GM20431 (cell line): ENCODE results near the gene NR1I3.
"Not testable (repeated sequence)": the region's sequence is repeated elsewhere in the genome, so short reads cannot be mapped to it uniquely, and the experiment has no call there.

ENCODE experiments used
- in situ Hi-C: fragments of 300-500 bp; cut with MseI, MboI; formaldehyde crosslinking; loops from one replicate; pipeline ENCODE4 v1.15.0; 2020; ENCODE audit warnings: low sequenced_read_pairs; ENCODE audit not compliant: unreplicated experiment

Gene NR1I3, protein sequence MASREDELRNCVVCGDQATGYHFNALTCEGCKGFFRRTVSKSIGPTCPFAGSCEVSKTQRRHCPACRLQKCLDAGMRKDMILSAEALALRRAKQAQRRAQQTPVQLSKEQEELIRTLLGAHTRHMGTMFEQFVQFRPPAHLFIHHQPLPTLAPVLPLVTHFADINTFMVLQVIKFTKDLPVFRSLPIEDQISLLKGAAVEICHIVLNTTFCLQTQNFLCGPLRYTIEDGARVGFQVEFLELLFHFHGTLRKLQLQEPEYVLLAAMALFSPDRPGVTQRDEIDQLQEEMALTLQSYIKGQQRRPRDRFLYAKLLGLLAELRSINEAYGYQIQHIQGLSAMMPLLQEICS

GRCh38 chr1:161238039-161238473 lies at the start of gene NR1I3:
Gene NR1I3 (minus strand): TSS chr1:161238203. CDS start chr1:161236565, 1,638 bp downstream.
- in situ Hi-C loops: loop anchor here (10.0 kb wide), 1 partner anchor 57 kb away; no protein-coding TSS in a partner anchor

DNA sequence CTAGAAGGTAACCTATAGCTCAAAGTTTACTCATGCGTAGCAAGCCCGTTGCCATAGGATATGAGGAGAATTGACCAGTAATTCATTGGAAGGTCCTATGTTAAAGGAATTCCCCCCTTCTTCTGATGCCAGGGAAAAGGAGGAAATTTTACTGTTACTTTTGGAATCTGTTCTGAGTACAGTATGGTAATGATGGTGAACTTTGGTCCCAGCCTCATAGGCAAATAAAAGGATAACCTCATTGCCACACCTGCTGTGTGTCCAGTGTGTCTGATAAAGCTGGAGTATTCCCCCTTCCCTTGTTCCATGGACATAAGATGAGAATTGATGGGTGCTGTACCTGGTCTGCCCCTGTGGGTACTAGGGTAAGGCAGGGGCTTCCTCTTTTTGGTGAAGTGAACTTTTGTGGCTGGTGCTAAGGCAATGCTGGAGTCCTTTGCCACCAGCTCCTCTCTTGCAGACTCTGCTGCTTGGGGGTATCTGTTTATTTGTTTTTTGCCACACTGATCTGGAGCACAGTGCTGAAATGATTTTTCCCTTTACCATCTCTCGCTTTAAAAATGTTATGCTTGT lies 49.6 kb upstream of the NR1I3 start:
- in situ Hi-C loops: no loop called here

GRCh38 chr1:161285521-161285920 lies 47.5 kb upstream of the NR1I3 start:
- in situ Hi-C loops: no loop called here

- in situ Hi-C loops: no loop called here
Measured at GRCh38 chr1:161285113-161285512, 47.1 kb upstream of the NR1I3 start.

DNA sequence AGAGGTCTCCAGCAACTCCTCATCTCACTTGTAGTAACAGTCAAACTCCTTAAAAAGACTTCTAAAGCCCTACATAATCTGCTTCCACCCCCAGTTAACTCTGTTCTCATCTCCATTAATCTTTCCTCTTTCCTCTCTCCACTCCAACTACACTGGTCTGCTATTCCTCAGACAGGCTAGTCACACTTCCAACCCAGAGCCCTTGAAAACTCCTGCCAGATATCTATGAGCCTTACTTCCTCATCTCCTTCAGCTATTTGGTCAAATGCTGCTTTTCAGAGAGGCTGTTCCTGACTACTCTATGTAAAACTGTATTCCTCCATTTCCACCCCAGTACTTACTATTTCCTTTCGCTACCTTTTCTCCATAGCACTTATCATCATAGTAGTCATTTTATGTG lies 45.0 kb upstream of the NR1I3 start:
- in situ Hi-C loops: no loop called here

DNA sequence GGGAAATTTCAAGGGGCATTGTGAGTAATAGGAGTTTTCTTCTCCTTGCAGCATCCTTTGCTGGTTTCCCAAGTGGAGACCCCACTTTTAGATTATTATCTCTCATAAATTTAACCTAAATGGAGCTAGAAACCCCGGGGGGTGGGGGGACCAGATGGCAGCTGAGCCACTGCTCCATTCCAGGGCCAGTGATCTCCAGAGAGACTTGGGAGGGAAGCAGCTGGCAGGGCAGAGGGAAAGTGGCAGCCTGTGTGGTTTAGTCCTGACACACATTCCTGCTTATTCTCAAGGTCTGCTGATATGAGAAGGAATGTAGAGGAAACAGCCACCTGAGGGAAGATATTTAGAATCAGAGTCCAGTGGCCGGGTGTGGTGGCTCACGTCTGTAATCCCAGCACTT lies 36.9 kb upstream of the NR1I3 start:
- in situ Hi-C loops: no loop called here

DNA sequence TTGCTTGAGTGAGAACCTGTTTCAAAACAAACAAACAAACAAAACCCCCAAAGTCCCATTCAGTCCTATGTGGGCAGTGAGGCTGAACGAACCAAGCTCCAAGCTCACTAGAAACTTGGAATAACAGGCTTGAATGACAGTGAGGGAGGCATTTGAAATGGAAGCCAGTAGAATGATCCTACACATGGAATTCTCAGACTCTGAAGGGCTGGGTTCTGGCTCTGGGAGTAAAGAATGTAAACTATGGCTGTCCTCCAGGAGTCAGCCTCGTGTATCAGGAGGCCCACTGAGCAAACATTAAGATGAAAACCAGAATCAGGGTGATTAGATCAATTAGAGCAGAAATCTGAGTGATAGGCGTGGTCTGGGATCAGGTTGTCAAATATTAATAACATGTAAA lies 35.4 kb upstream of the NR1I3 start:
- in situ Hi-C loops: no loop called here

- in situ Hi-C loops: no loop called here
Measured at GRCh38 chr1:161267321-161267720, 29.3 kb upstream of the NR1I3 start.

DNA sequence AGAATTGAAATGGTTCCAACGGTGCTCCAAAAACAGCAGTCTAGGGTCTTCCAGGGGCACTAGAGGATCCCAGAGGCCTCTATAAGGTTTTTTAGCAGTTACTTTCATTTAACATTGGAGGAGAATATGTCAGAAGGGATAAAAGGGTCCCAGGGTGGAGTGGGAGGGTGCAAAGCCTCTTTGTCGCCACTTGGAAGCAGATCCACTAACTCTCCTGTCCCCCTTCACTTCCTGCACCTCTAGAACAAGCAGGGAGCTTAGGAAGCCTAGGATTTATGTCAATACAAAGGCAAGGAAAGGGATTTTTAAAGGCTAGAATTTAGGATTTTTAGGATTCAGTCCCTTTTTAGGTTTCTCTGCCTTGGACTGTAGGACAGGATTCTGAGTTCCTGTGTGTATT lies 28.8 kb upstream of the NR1I3 start:
- in situ Hi-C loops: no loop called here

DNA sequence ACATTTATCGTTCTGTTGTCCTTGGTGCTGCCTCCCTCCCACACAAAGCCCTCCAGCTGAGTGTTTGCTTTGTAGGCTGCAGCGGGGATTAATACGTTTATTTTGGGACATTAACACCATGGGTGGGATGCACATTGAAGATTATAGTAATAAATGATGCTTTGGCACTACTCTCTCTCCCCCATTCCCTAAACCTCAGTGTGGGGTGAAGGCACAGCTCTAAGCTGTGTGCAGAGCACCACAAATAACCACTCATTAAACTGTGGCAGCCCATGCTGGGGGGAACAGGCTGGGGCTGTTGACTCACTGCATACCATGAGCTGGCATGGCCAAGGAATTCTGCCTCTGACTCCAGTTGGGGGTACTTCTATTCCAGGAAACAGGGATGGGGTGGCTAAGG lies 28.2 kb upstream of the NR1I3 start:
- in situ Hi-C loops: no loop called here

- in situ Hi-C loops: no loop called here
Measured at GRCh38 chr1:161265305-161265704, 27.3 kb upstream of the NR1I3 start.

DNA sequence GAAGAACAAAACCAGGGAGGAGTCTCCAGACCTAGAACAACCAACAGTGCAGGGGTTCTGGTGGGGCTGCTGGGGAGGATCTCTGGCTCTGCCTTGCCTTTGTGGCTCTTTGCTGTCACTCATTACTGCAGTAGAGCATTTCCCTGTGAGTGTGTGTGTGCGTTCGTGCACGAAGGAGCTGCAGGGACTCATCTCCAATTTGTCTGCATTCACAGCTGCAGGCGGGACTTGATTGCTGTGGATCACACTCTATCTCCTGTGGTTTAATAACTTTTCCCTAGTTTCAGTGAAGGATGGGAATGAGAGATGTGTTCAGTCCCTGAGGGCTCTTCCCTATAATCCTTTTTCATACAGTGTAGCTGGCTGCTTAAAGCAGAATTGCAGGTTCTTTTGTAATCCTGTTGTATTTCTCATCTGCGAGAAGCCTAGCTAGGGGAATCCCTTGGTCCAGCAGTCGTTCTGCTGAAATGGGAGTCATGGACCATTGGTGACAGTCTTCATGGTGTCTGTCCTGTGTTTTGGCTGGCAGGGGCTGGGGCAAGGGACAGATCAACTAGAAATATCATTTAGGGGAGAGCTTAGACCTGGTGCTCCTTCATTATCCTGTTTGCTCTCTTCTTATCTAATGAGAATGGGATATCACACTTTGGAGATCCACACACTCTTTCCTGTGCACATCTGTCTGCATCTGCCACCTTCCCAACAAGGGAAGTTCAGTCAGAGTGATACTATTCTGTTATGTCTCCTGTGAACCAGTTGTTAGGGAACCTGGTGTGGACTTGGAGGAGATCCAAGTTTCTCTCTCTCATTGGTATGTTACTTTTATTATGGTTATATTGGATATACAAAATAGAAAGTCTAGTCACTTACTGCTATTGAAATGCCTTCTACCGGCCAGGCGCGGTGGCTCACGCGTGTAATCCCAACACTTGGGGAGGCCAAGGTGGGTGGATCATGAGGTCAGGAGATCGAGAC lies 23.5 kb upstream of the NR1I3 start:
- in situ Hi-C loops: no loop called here

- in situ Hi-C loops: no loop called here
Measured at GRCh38 chr1:161260376-161261260, 22.6 kb upstream of the NR1I3 start.

DNA sequence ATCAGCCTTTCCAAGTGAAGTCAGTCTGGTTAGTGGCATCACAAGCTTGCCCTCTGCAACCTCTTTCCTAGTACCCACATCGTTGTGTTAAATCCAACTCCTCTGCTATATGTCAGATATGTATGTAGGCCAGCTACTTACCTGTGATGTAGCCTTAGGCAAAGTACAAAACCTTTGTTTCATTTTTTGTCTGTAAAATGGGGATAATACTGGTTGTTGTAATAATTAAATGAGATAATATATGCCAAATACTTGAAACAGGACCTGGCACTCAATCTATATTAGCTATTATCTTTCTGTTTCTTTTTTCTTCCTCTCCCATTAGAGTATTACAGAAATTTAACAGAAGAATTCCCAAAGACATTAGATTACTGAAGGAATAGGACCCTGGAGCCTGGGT lies 21.8 kb upstream of the NR1I3 start:
- in situ Hi-C loops: no loop called here

- in situ Hi-C loops: no loop called here
Measured at GRCh38 chr1:161259345-161259702, 21.3 kb upstream of the NR1I3 start.

DNA sequence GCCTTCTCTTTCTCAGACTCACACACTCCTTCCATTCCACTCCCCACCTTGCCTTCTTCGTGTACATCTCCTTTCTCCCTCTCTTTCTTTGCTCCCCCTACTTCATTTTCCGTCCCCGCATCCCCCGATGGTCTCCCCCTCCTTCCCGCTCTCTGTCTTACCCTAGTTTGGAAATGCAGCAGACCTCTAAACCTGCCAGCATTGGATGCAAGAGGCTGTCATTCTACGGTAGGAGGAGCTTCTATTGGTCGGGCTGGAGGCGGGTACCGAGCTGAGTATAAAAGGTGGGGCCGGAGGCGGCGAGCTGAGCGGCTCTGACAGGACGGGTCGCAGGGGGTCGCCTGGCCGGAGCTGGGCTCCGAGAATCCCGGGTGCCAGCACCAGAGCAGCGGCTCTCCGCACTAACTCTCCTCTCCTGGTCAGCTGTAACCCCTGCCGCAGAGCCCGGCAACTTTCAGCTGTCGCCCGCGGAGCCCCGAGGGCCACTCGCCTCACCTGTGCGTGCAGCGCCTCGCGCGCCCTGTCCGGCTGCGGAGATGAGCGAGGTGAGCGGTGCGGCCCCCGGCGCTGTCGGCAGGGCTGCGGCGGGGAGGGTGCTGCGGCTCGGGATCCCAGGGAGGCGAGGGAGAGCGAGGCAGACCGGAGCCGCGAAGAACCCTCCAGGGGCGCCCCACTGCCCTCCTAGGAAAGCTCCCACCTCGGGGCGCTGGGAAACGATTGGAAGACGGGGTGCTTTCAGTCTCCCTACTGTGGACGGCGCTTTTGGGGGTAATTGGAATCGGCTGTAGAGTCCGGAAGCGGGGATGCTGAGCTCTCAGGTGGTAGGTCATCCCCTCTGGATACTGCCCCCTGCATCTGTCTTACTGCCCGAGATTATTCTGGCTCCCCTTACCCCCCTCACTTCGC lies 20.7 kb upstream of the NR1I3 start, which contains the start of gene PCP4L1:
Gene PCP4L1 (plus strand): TSS at position 307 of the 906 bp plus-strand sequence. CDS start 230 bp downstream, at position 537.
- in situ Hi-C loops: no loop called here

GRCh38 chr1:161257109-161257508 lies 19.1 kb upstream of the NR1I3 start:
- in situ Hi-C loops: not testable (repeated sequence)

DNA sequence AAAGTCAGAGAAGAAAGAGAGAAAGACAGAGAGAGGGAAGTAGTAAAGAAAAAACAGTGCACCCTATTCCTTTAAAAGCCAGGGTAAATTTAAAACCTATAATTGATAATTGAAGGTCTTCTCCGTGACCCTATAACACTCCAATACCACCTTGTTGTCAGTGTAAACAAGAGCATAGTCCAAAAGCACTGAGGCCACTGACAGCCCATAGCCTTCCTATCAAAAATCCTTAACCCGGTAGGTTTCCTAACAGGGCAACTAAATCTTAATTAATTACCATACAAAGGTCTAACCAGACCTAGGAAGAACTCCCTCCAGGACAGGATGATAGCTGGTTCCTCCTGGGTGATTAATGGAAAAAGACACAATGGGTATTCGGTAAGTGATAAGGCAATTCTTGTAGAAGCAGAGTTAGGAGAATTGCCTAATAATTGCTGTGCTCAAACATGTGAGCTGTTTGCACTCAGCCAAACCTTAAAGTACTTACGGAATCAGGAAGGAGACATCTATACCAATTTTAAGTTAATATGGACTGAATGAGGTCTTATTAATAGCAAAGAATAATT lies 18.0 kb upstream of the NR1I3 start:
- in situ Hi-C loops: not testable (repeated sequence)
